Effector CD4-positive, alpha-beta T cell (primary cell): ENCODE data around the gene ACACB.

ENCODE experiments used
- DNase-seq: peaks from one replicate; pipeline ENCODE4 v3.0.0-alpha.2; 2020

The ACACB gene

GRCh38 chr12:109221277-109221931 is 105.0 kb downstream of the ACACB start:
- DNase-seq: no peak

- no peak for DNase-seq
Measured at GRCh38 chr12:109222062-109222461, 105.7 kb downstream of the ACACB start.

DNA sequence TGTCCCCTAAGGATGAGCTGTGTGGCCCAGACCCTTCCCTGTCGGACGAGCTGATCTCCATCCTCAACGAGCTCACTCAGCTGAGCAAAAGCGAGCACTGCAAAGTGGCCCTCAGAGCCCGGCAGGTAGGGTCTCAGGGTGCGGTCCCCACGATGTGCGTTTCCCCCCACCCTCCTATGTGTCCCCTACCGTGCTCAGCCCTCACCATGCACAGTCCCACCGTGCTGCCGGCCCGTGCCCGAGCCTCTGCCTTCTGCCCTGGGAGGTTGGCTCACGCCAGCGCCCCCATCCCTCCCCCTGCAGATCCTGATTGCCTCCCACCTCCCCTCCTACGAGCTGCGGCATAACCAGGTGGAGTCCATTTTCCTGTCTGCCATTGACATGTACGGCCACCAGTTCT is 106.1 kb downstream of the ACACB start:
- DNase-seq: no peak

- no peak for DNase-seq
Measured at GRCh38 chr12:109223211-109223610, 106.8 kb downstream of the ACACB start.

GRCh38 chr12:109223868-109224267 is 107.5 kb downstream of the ACACB start:
- no peak for DNase-seq

DNA sequence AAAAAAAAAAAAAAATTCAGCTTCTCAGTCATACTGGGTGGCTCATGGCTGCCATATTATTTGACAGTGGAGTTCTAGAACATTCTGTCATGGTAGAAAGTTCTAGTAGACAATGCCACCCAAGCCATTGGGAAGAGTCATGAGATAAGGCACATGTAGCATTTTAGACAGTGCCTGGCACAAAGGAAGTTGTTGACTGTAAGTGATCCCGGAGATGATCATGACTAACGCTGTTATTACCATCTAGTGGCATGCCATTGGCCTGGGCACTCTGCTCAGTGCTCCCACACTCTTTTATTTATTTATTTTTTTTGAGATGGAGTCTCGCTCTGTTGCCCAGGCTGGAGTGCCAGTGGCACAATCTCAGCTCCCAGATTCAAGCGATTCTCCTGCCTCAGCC is 112.3 kb downstream of the ACACB start:
- DNase-seq: no peak

- DNase-seq: no peak
Measured at GRCh38 chr12:109230193-109230592, 113.8 kb downstream of the ACACB start.

GRCh38 chr12:109232731-109233130 is 116.3 kb downstream of the ACACB start:
- DNase-seq: no peak

DNA sequence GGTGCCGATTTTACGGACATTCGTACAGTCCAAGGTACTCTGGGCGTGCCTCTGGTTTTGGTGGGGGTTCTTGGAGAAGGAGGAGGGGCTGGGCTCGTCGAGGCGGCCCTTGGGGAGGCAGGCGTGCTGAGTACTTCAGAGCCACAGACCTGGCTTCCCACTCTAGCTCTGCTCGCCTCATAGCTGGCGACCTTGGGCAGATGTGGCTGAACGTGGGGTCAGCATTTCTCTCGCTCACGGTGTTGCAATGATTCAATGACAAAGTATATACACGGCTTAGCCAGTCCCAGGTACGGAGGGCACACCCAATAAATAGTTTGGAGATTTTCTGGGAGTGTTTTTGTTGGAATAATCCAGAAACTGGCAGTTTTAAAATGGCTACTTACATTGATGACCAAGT is 117.6 kb downstream of the ACACB start:
- DNase-seq: no peak

DNA sequence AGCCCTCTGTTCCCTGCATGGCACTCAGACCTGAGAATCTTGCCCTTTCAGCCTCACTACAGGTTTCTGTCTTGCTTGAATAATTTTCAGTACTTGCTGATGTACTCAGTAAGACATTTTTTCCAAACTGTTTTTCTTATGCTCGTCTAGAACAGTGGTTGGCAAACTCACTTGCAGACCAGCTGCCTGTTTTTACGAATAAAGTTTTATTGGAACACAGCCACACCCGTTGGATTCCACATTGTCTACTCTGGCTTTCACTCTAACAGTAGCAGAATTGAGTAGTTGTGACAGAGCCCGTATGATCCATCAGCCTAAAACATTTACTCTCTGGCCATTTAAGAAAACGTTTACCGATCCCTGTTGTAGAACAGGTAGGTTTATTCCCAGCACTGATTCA is 119.9 kb downstream of the ACACB start:
- DNase-seq: no peak

GRCh38 chr12:109239179-109239578 is 122.8 kb downstream of the ACACB start:
- no peak for DNase-seq

GRCh38 chr12:109239691-109240090 is 123.3 kb downstream of the ACACB start:
- no peak for DNase-seq

GRCh38 chr12:109240365-109240764 is 124.0 kb downstream of the ACACB start:
- no peak for DNase-seq

GRCh38 chr12:109241936-109242335 is 125.5 kb downstream of the ACACB start:
- DNase-seq: no peak

- DNase-seq: no peak
Measured at GRCh38 chr12:109244073-109244472, 127.7 kb downstream of the ACACB start.

DNA sequence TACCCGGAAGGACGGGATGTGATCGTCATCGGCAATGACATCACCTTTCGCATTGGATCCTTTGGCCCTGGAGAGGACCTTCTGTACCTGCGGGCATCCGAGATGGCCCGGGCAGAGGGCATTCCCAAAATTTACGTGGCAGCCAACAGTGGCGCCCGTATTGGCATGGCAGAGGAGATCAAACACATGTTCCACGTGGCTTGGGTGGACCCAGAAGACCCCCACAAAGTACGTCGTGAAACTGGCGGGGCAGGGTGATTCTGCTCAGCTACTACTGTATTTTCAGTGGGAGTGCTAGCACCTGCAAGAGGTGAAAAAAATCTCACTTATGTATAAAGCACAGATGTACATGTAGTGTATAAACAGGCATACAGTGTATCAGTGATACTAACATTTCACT is 129.8 kb downstream of the ACACB start:
- no peak for DNase-seq

GRCh38 chr12:109247831-109248654 is 131.7 kb downstream of the ACACB start:
- no peak for DNase-seq

- no peak for DNase-seq
Measured at GRCh38 chr12:109250523-109250922, 134.1 kb downstream of the ACACB start.

DNA sequence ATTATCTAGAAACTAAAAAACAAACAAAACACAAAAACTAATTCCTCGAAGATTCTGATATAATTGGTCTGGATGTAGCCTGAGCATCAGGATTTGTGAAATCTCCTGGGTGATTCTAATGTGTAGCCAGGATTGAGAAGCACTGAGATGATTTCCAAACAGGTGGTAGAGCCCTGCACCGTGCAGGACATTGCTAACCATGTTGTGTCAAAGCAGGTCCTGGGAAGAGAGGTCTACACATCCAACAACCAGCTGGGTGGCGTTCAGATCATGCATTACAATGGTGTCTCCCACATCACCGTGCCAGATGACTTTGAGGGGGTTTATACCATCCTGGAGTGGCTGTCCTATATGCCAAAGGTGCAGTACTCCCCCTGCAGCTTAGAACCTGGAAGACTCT is 136.4 kb downstream of the ACACB start:
- no peak for DNase-seq

DNA sequence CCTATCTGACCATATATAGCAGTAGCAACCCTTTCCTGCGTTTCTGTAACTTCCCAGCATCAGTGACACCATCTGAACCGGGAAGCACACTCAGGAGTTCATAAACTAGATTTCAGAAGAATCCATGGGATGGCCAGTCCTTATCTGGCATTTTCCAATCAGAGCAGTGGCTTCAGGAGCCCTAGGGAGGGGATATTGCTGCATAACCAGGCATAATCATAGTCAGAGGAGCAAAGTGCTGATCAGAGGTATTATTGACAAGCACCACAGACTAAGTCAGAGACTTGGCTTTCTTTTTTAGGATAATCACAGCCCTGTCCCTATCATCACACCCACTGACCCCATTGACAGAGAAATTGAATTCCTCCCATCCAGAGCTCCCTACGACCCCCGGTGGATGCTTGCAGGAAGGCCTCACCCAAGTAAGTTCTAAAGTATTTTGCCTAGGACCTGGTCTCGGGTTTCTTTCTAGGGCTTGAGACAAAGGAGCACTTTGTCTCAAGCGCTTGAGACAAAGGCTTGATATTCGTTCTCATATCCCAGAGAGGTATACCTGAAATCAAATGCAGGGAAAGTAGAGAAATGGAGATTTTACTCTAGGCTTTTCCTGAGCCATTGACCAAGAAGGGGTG is 137.6 kb downstream of the ACACB start:
- no peak for DNase-seq

DNA sequence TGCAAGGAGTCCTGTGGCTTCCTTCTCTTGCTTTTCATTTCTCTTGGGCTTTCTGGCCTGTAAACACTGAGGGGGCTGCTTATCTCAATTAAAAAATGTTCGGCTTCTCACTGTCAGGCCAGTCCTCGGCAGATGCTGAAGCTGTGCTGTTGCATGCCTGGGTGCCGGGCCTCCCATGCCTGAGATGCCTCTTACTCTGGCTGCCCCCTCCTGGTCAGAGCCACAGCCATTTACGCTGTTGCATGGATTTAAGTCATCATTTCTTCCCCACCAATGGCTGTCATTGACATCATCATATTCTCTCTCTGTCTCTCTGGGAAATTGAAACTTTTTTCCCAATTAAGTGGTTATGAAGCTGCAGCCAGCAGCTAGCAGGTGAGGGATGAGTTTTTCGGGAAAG is 139.0 kb downstream of the ACACB start:
- DNase-seq: no peak

- no peak for DNase-seq
Measured at GRCh38 chr12:109256011-109256410, 139.6 kb downstream of the ACACB start.

DNA sequence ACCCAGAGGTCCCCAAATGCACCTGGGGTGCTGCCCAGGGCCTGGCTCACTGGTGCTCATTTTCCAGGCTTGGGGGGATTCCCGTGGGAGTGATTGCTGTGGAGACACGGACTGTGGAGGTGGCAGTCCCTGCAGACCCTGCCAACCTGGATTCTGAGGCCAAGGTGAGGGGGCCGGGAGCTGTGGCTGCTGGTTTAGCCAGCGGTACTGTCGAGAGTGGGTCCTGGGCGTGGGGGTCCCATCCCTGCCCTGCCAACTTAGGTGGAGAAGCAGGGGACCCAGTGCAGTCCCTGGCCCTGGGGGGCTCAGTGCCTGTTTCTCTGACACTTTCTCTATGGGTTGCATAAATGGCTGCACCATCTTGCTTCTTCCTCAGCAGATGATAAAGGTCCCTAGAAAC is 141.8 kb downstream of the ACACB start:
- no peak for DNase-seq
